Measurements from ENCODE around the gene DDX3X. TPM values are rescaled to one million over a fixed set of nuclear protein-coding genes. Genes with fewer than 3 reads are reported as not detected.

Gene DDX3X
- total and polyA plus RNA-seq, 9 of the 15 experiments (the other 6 are each of a cell fraction or from before 2014, with no cell fraction given) = 51.3 to 232 (median 138) TPM

DNA sequence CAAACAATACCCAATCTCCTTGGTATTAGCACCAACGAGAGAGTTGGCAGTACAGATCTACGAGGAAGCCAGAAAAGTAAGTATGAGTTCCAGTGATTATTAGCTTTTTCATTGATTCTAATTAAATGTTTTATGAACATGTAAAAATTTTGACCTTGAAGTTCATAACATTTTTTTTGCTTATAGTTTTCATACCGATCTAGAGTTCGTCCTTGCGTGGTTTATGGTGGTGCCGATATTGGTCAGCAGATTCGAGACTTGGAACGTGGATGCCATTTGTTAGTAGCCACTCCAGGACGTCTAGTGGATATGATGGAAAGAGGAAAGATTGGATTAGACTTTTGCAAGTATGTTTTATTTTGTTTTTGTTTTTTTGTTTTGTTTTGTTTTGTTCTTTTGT lies 10.1 kb downstream of the DDX3X start (continued):
- no peak for TF ChIP-seq HNRNPK (IDR thresholded peaks at IDR 0.05; ENCODE audit: low read depth, low read length, poor library complexity, severe bottlenecking)
- no peak for TF ChIP-seq SIX5 (IDR thresholded peaks at IDR 0.05; ENCODE audit: borderline replicate concordance in 1 of 2, insufficient read depth in 1 of 2, low read depth in 1 of 2, low read length in 2 of 2)
- TF ChIP-seq DDX20 (tag; IDR thresholded peaks at IDR 0.05; ENCODE audit: low read depth) = no peak
- TF ChIP-seq RBM34 (IDR thresholded peaks at IDR 0.05; ENCODE audit: borderline replicate concordance, insufficient read depth, low read length) = no peak
- no peak for TF ChIP-seq POLR2G (IDR thresholded peaks at IDR 0.05; ENCODE audit: low read depth, low read length)

DNA sequence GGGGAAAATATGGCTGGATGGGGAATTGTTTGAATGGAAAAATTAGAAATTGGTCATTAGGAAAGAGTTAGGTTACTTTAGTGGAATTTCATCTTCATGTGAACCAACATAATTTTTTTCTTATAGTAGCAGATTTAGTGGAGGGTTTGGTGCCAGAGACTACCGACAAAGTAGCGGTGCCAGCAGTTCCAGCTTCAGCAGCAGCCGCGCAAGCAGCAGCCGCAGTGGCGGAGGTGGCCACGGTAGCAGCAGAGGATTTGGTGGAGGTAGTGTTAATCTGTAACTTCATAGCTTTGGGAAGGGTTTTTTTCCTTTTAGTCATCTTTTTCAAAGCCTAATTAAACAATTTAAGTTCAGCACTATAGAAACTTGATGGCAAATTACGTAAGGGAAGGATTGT lies 13.2 kb downstream of the DDX3X start:
- intact Hi-C loops (cut with micrococcal nuclease) = no loop called here
- TF ChIP-seq POLR2G (IDR thresholded peaks at IDR 0.05; ENCODE audit: low read depth, low read length) (0 out of 2 replicates have a peak, but pooled peaks have one; percentile 29), DLX4 (CRISPR knock-in tag; IDR thresholded peaks at IDR 0.05) (no peak), RBFOX2 (IDR thresholded peaks at IDR 0.05; ENCODE audit: low read depth, low read length) (peak; percentile 25; the same call in 1 of the 2 replicates)
- CTCF ChIA-PET (ENCODE audit: low intra/inter-chr PET ratio) = no interaction called here
- H3K9me3 ChIP-seq (replicated peaks; ENCODE audit: control insufficient read depth, insufficient read depth, low read depth, low read length) = no peaks in the 10 kb centered on the region
- peaks cover 79% of the 10 kb centered on the region for H3K36me3 ChIP-seq (ENCODE audit: control insufficient read depth, insufficient read depth, low read length)
- H3K79me2 ChIP-seq (ENCODE audit: control insufficient read depth, insufficient read depth, low read length) = peaks cover 13% of the 10 kb centered on the region
- no peak overlapping the region for H3K9ac ChIP-seq (ENCODE audit: insufficient read depth in 1 of 2, low read depth in 2 of 2, low read length in 2 of 2)
- H3K4me3 ChIP-seq = no peak overlapping the region
- no peaks in the 10 kb centered on the region for H3K9me1 ChIP-seq (ENCODE audit: control insufficient read depth, insufficient read depth, low read length)
- H3K27ac ChIP-seq (ENCODE audit: extremely low read depth, low read depth, low read length) = no peak overlapping the region
- 98% methylated on average over 8 of the region's 8 CpGs for WGBS (ENCODE audit: insufficient coverage, low coverage, missing lambda C conversion rate)
- POLR2A ChIA-PET = interaction anchor here (0.6 to 1.6 kb wide), 4 partner anchors 10 to 110 kb away, joined by 3 to 5 read pairs (median 4); partner anchors contain the start of gene DDX3X
- H2AFZ ChIP-seq (ENCODE audit: low read depth, low read length) = no peak overlapping the region
- in situ Hi-C loops (cut with MboI) = no loop called here
- BruUV-seq (replicated peaks) = no TSS peak
- FAIRE-seq = no peak
- H3K4me1 ChIP-seq (replicated peaks in 1 of 2; ENCODE audit: control insufficient read depth in 2 of 2, insufficient read depth in 2 of 2, low read length in 2 of 2) = no peaks in the 10 kb centered on the region; a peak in 2 of 5 replicates
- 0 out of 2 replicates have a peak, but pooled peaks cover 9% of the 10 kb centered on the region for H4K20me1 ChIP-seq (replicated peaks; ENCODE audit: control insufficient read depth, insufficient read depth, low read length)
- no peak for ATAC-seq
- H3K4me2 ChIP-seq (ENCODE audit: insufficient read depth, low read length) = no peak overlapping the region
- DNase-seq (ENCODE audit: extremely low read depth in 1 of 4, low spot score in 3 of 4) = no peak
- no peaks in the 10 kb centered on the region for H3K27me3 ChIP-seq (ENCODE audit: control insufficient read depth in 2 of 2, insufficient read depth in 2 of 2, low read length in 2 of 2)
